Upper lobe of left lung (tissue), 6 donors: Measurements from ENCODE around the gene FYB1. TPM values are rescaled to one million over a fixed set of nuclear protein-coding genes. Genes with fewer than 3 reads are reported as not detected.

Experiments
- ATAC-seq, 2 donors: fragments of 200-7000 bp; cut with Tn5 transposase; one replicate each; pipeline ENCODE4 v1.9.1; 2022; ENCODE audit warnings: mild to moderate bottlenecking in 2 of 2, moderate library complexity in 2 of 2; ENCODE audit not compliant: low FRiP score in 2 of 2
- DNase-seq, 2 donors: peaks; one replicate each; pipeline ENCODE4 v3.0.0-alpha.2; 2019 to 2020
- H3K27ac ChIP-seq, 4 donors: fragments of 200-600 bp; sonication (generic); one replicate each; pipeline ENCODE4 v1.5.1; 2016 to 2019
- H3K27me3 ChIP-seq, 4 donors: fragments of 200-600 bp; sonication (generic); one replicate each; pipeline ENCODE4 v1.5.1; 2017 to 2019
- H3K36me3 ChIP-seq, 4 donors: fragments of 200-600 bp; sonication (generic); one replicate each; pipeline ENCODE4 v1.5.1; 2016 to 2019
- H3K4me1 ChIP-seq, 4 donors: fragments of 200-600 bp; sonication (generic); one replicate each; pipeline ENCODE4 v1.5.1; 2018 to 2019
- H3K4me3 ChIP-seq, 4 donors: fragments of 200-600 bp; sonication (generic); one replicate each; pipeline ENCODE4 v1.5.1; 2017 to 2019; ENCODE audit warnings: mild to moderate bottlenecking in 2 of 4, moderate library complexity in 1 of 4
- H3K9me3 ChIP-seq, 4 donors: fragments of 200-600 bp; sonication (generic); one replicate each; pipeline ENCODE4 v1.5.1; 2018 to 2019
- CTCF ChIP-seq, 6 experiments: fragments of 450-650 bp in 4 of 6; fragments of 200-600 bp in 2 of 6; sonication (generic) in 2 of 6; IDR thresholded peaks; one replicate each; pipeline ENCODE4 v1.5.1; 2016 to 2019; ENCODE audit warnings: antibody characterized with exemption in 6 of 6
- EP300 ChIP-seq, 4 donors: sonication (generic); formaldehyde crosslinking; IDR thresholded peaks; one replicate each; pipeline ENCODE4 v1.5.1; 2017; ENCODE audit warnings: antibody characterized with exemption in 4 of 4, control low read depth in 2 of 4
- POLR2A ChIP-seq, 4 donors: fragments of 450-650 bp; IDR thresholded peaks; one replicate each; pipeline ENCODE4 v1.5.1; 2016 to 2017; ENCODE audit warnings: antibody characterized with exemption in 4 of 4, mild to moderate bottlenecking in 2 of 4
- POLR2AphosphoS5 ChIP-seq, 2 donors: sonication (generic); formaldehyde crosslinking; IDR thresholded peaks; one replicate each; pipeline ENCODE4 v1.5.1; 2017; ENCODE audit warnings: antibody characterized with exemption in 2 of 2
- WGBS, 2 donors: methylation state at CpG; one replicate each; pipeline ENCODE4 v1.1.5; 2017 to 2018; 5-methylcytosine and 5-hydroxymethylcytosine counted together
- total RNA-seq, 6 donors: library from RNA; depleted of rRNA in 4 of 6; stranded (reverse); fragments of >200 nt in 4 of 6; gene quantifications; one replicate each; pipeline versions ENCODE4 v1.1.0 to v1.2.1, GENCODE V29; 2016 to 2021
- donor health status: DM: no; HTN: no; CAD: no; lungs with moderate emphysema.
- donor health status: DM: no; HTN: yes; CAD: no; lungs with severe emphysema.

FYB1 gene
- total RNA-seq, 6 donors from 2014 or later: 24.0 to 97.4 (median 42.5) TPM

- no peak overlapping the region for H3K4me3 ChIP-seq
- 93 to 94% methylated on average over 3 of the region's 3 CpGs for WGBS, 2 donors
- TF ChIP-seq EP300 (IDR thresholded peaks at IDR 0.05) (no peak), POLR2A (IDR thresholded peaks at IDR 0.05) (no peak), CTCF (IDR thresholded peaks at IDR 0.05) (no peak), POLR2AphosphoS5 (IDR thresholded peaks at IDR 0.05) (no peak)
- peaks cover 0 to 4% (median 2%) of the 10 kb centered on the region in 4 donors for H3K4me1 ChIP-seq
- H3K27ac ChIP-seq: no peak overlapping the region
- H3K36me3 ChIP-seq: no peaks in the 10 kb centered on the region
- no peaks in the 10 kb centered on the region for H3K9me3 ChIP-seq
- ATAC-seq (no peak), DNase-seq (no peak)
- no peaks in the 10 kb centered on the region for H3K27me3 ChIP-seq
Measured at GRCh38 chr5:39257554-39257953, 38.2 kb upstream of the FYB1 start.

GRCh38 chr5:39256477-39257235, 37.3 kb upstream of the FYB1 start:
- peak in 1 of 2 donors; percentile 72 for ATAC-seq
- Histone ChIP-seq H3K27ac (peak overlapping the region in 3 of 4 donors; percentile 24 to 41 (median 40)), H3K27me3 (no peaks in the 10 kb centered on the region), H3K36me3 (no peaks in the 10 kb centered on the region), H3K4me1 (peaks cover 0 to 4% (median 2%) of the 10 kb centered on the region in 4 donors), H3K9me3 (no peaks in the 10 kb centered on the region), H3K4me3 (peak overlapping the region in 1 of 4 donors; percentile 25)
- no peak for TF ChIP-seq EP300 (IDR thresholded peaks at IDR 0.05)
- no peak for TF ChIP-seq POLR2A (IDR thresholded peaks at IDR 0.05)
- no peak for TF ChIP-seq CTCF (IDR thresholded peaks at IDR 0.05)
- no peak for TF ChIP-seq POLR2AphosphoS5 (IDR thresholded peaks at IDR 0.05)
- WGBS, 2 donors: 32 to 61% methylated on average over 4 of the region's 4 CpGs
- DNase-seq: no peak

- WGBS, 2 donors: 91 to 95% methylated on average over 2 of the region's 2 CpGs
- ATAC-seq: no peak
Measured at GRCh38 chr5:39255406-39255805, 36.0 kb upstream of the FYB1 start.

GRCh38 chr5:39254671-39255070, 35.3 kb upstream of the FYB1 start:
- Histone ChIP-seq H3K9me3 (no peaks in the 10 kb centered on the region), H3K4me1 (peaks cover 0 to 4% (median 2%) of the 10 kb centered on the region in 4 donors), H3K27ac (no peak overlapping the region), H3K27me3 (no peaks in the 10 kb centered on the region), H3K4me3 (no peak overlapping the region), H3K36me3 (no peaks in the 10 kb centered on the region)
- TF ChIP-seq POLR2AphosphoS5 (IDR thresholded peaks at IDR 0.05): no peak
- TF ChIP-seq CTCF (IDR thresholded peaks at IDR 0.05): no peak
- TF ChIP-seq EP300 (IDR thresholded peaks at IDR 0.05): no peak
- no peak for TF ChIP-seq POLR2A (IDR thresholded peaks at IDR 0.05)
- DNase-seq (no peak), ATAC-seq (no peak)

More at GRCh38 chr5:39255406-39255805, 36.0 kb upstream of the FYB1 start:
- Histone ChIP-seq H3K27me3 (no peaks in the 10 kb centered on the region), H3K36me3 (no peaks in the 10 kb centered on the region), H3K4me3 (no peak overlapping the region), H3K9me3 (no peaks in the 10 kb centered on the region), H3K4me1 (peaks cover 0 to 4% (median 2%) of the 10 kb centered on the region in 4 donors), H3K27ac (no peak overlapping the region)
- no peak for DNase-seq
- TF ChIP-seq EP300 (IDR thresholded peaks at IDR 0.05) (no peak), POLR2AphosphoS5 (IDR thresholded peaks at IDR 0.05) (no peak), POLR2A (IDR thresholded peaks at IDR 0.05) (no peak), CTCF (IDR thresholded peaks at IDR 0.05) (no peak)

GRCh38 chr5:39253196-39253595, 33.8 kb upstream of the FYB1 start:
- Histone ChIP-seq H3K4me1 (peaks cover 0 to 4% (median 2%) of the 10 kb centered on the region in 4 donors), H3K27ac (no peak overlapping the region), H3K27me3 (no peaks in the 10 kb centered on the region), H3K9me3 (no peaks in the 10 kb centered on the region), H3K4me3 (no peak overlapping the region), H3K36me3 (no peaks in the 10 kb centered on the region)
- DNase-seq: no peak
- no peak for ATAC-seq
- TF ChIP-seq CTCF (IDR thresholded peaks at IDR 0.05) (no peak), POLR2AphosphoS5 (IDR thresholded peaks at IDR 0.05) (no peak), POLR2A (IDR thresholded peaks at IDR 0.05) (no peak), EP300 (IDR thresholded peaks at IDR 0.05) (no peak)
